ENCODE data around the gene NFATC1. TPM values are rescaled to one million over a fixed set of nuclear protein-coding genes. Genes with fewer than 3 reads are reported as not detected.

NFATC1 gene
- total RNA-seq, 1 donor from 2014 or later: 6.1 TPM

DNA sequence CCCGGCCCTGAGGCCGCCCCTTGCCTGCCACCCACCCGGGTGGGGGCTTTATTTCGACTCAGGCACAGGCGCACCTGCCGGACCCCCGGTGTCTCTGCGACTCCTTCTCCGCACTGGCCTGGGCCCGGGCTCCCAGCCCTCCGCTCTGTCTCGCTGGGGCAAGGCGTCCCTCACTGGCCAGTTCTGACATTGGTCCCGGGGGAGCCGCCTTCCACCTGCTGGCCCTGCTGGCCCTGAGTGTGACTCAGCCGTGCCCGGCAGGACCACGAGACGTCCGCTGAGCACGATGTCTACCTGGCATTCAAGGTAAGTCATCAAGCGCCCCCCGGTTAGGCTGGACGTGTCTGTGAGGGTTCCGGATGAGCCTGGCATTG is 152.3 kb downstream of the NFATC1 start:
- no peak for TF ChIP-seq CTCF (conservative IDR thresholded peaks at IDR 0.05)
- Mint-ChIP-seq H3K36me3 (no peaks in the 10 kb centered on the region), H3K4me3 (no peak overlapping the region), H3K9me3 (no peaks in the 10 kb centered on the region), H3K27ac (no peak overlapping the region), H3K27me3 (no peaks in the 10 kb centered on the region), H3K4me1 (ENCODE audit: unreplicated experiment) (no peaks in the 10 kb centered on the region)
- DNase-seq (ENCODE audit: extremely low spot score, unreplicated experiment): no peak

DNA sequence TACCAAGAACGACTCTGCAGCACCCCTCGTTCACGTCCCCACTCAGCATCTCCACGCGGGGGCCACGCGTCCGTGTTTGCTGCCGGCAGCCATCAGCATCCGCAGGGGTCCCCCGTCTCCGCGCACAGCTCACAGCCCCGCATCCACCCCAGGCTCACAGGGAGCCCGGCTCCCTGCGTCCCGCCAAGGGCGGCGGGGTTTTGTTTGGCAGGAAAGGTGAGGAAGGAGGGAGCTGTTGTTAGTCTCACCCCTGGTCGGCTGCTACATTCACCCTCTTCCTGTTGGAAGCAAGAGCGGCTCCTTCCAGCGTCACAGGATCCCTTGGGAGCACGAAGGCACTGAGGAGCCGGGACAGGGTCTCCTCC is 152.9 kb downstream of the NFATC1 start:
- Mint-ChIP-seq H3K4me3 (no peak overlapping the region), H3K4me1 (ENCODE audit: unreplicated experiment) (no peaks in the 10 kb centered on the region), H3K9me3 (no peaks in the 10 kb centered on the region), H3K36me3 (no peaks in the 10 kb centered on the region), H3K27ac (no peak overlapping the region), H3K27me3 (no peaks in the 10 kb centered on the region)
- DNase-seq (ENCODE audit: extremely low spot score, unreplicated experiment): no peak
- no peak for TF ChIP-seq CTCF (conservative IDR thresholded peaks at IDR 0.05)

DNA sequence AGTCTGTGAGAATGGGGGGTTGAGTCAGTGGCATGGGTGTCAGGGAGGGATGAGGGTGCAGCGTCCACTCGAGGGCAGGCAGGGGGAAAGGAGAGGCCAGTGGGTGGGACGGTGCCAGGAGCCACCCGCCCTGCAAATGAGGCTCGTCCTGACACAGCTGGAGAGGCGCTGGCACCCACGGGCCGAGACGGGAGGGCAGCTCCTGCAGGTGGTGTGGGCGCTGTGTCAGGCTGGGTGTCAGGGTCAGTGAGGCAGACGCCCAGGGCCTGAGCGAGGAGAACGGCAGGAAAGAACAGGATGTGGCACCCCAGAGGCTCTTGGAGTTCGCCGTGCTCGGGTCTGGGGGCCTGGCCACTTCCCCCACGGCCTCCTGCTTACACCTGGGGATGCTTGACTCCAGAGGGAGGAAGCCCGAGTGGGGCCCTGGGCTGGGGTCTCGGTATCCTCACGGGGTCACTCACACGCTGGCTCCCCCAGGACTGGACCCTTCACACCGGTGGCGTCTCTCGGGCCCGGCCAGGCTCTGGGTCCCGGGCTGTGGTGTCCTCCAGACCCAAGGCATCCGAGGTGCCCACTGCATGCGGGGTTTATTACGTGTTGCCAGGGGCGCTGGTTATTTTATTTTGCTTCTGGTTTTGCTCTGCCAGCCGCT is 153.4 kb downstream of the NFATC1 start:
- Mint-ChIP-seq H3K9me3 (no peaks in the 10 kb centered on the region), H3K4me3 (no peak overlapping the region), H3K27ac (no peak overlapping the region), H3K36me3 (no peaks in the 10 kb centered on the region), H3K4me1 (ENCODE audit: unreplicated experiment) (no peaks in the 10 kb centered on the region), H3K27me3 (no peaks in the 10 kb centered on the region)
- no peak for DNase-seq (ENCODE audit: extremely low spot score, unreplicated experiment)
- no peak for TF ChIP-seq CTCF (conservative IDR thresholded peaks at IDR 0.05)

DNA sequence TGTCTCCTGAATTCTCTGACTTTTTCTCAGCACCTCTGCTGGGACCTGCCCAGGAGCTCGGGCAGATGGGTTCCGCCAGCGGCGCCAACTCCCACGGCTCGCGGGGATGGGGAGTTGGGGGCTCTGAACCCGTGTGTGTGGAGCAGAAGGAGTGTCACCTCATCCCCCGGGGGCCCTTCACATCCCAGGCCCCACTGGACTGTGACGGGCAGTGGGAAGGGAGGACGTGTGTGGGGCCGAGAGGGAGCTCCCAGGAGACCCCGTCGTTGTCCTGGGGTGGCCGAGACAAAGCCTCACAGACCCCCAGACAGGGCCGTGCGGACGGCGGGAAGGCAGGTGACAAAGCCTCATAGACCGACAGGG is 153.9 kb downstream of the NFATC1 start:
- Mint-ChIP-seq H3K4me1 (ENCODE audit: unreplicated experiment) (no peaks in the 10 kb centered on the region), H3K9me3 (no peaks in the 10 kb centered on the region), H3K27ac (no peak overlapping the region), H3K4me3 (no peak overlapping the region), H3K36me3 (no peaks in the 10 kb centered on the region), H3K27me3 (no peaks in the 10 kb centered on the region)
- no peak for TF ChIP-seq CTCF (conservative IDR thresholded peaks at IDR 0.05)
- no peak for DNase-seq (ENCODE audit: extremely low spot score, unreplicated experiment)

DNA sequence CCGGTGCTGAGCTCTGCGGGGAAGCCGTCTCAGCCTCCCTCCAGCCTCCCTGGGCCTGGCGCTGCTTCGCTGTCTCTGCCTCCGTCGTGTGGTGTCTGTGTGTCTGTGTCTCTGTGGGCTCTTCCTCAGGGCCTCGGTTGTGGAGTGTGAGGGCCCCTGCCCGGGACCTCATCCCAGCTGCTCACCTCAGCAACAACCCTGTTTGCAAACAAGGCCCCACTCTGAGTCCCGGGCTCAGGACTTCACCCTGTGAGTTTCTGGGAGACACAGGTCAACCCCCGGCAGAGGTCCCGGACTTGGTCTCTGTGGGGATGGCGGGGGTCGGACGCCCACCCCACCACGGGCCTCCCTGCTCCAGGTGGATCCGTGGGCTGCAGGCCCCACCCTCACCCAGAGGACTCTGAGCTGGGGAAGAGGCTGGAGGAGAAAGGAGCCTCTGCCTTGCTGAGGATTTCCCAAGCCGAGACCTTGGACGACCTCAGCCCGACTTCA is 156.5 kb downstream of the NFATC1 start:
- no peak for DNase-seq (ENCODE audit: extremely low spot score, unreplicated experiment)
- no peak for TF ChIP-seq CTCF (conservative IDR thresholded peaks at IDR 0.05)
- Mint-ChIP-seq H3K27ac (no peak overlapping the region), H3K9me3 (no peaks in the 10 kb centered on the region), H3K27me3 (no peaks in the 10 kb centered on the region), H3K36me3 (no peaks in the 10 kb centered on the region), H3K4me3 (no peak overlapping the region), H3K4me1 (ENCODE audit: unreplicated experiment) (no peaks in the 10 kb centered on the region)

GRCh38 chr18:79552696-79553095 is 157.0 kb downstream of the NFATC1 start:
- no peaks in the 10 kb centered on the region for H3K27me3 Mint-ChIP-seq
- H3K27ac Mint-ChIP-seq: no peak overlapping the region
- H3K4me3 Mint-ChIP-seq: no peak overlapping the region
- no peak for TF ChIP-seq CTCF (conservative IDR thresholded peaks at IDR 0.05)
- H3K36me3 Mint-ChIP-seq: no peaks in the 10 kb centered on the region
- no peak for DNase-seq (ENCODE audit: extremely low spot score, unreplicated experiment)
- no peaks in the 10 kb centered on the region for H3K4me1 Mint-ChIP-seq (ENCODE audit: unreplicated experiment)
- no peaks in the 10 kb centered on the region for H3K9me3 Mint-ChIP-seq

Measured in type B pancreatic cell (in vitro differentiated cells).